ENCODE measurements around the gene ARL17B.
"Not testable (repeated sequence)": the region's sequence is repeated elsewhere in the genome, so short reads cannot be mapped to it uniquely, and the experiment has no call there.

Gene ARL17B

DNA sequence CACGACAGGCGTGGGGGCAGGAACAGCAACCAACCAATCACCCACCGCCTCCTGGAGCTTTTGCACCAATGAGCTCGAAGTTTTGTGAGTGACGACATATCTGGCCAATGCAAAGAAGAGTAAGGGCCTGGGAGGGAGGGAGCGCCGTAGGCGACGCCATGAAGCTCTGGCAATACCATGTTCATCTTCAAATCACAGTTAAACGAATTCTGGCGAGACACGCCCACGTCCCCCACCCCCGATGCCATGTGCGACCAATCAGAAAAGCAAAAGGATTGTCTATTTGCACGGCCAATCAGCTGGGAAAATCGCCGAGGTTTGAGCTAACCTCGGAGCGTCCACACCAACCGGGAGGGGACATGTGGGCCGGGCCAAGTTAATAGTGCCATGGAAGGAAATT, at the start of gene ARL17B:
Gene ARL17B (minus strand): TSS at position 12 of the 400 bp plus-strand sequence. CDS start 3,369 bp downstream, outside the sequence.
- DNase-seq = not testable (repeated sequence)

- not testable (repeated sequence) for DNase-seq
These were observed 48.3 kb upstream of the ARL17B start for GRCh38 chr17:46409864-46410263.

- DNase-seq = not testable (repeated sequence)
These were observed 45.6 kb upstream of the ARL17B start for GRCh38 chr17:46407155-46407554.

DNA sequence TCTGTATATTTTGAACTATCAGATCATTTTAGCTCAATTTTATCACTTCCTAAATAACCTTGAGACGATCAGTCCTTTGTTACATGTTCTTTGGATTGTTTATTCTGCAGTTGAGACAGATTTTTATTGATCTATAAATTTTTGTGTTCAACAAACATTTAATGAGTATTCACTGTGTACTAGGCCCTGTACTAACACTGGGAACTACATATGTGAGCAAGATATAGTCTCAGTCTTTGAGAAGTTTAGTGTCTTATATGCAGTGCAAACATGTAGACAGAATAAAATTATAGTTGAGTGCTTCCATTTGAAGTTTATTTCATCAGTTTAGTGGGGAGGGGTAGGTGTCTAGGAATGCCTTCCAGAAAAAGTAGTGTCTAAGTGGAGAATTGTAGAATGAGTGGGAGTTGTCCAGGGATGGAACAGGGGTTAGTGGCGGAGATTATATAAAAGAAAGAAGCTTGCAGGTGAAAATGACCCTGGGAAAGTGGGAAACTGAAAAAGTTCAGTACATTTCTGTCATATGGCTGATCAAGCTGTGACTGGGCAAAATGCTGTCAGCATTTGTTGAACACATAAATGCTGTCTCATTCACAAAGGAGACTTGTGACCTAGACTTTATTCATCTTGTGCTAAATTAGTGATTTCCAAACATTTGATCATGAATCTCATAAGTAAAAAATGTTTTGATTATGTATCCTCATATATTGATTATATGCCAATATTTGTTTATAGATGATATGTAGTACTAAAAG, 39.6 kb upstream of the ARL17B start:
- not testable (repeated sequence) for DNase-seq

DNA sequence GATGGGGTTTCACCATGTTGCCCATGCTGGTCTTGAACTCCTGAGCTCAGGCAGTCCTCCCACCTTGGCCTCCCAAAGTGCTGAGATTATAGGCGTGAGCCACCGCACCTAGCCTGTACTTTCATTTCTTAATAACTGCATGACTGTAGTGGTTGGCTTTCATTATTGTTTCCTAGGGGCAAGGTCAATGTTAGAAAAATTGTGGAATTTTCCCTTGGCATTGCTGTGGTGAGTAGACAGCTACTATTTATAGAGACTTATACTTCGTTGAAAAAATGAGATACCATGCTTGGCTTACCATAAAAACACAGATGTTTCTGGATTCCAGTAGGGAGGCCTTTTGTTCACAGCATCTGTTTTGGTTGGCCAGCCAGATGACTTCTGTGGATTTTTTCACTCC, 39.0 kb upstream of the ARL17B start:
- not testable (repeated sequence) for DNase-seq

DNA sequence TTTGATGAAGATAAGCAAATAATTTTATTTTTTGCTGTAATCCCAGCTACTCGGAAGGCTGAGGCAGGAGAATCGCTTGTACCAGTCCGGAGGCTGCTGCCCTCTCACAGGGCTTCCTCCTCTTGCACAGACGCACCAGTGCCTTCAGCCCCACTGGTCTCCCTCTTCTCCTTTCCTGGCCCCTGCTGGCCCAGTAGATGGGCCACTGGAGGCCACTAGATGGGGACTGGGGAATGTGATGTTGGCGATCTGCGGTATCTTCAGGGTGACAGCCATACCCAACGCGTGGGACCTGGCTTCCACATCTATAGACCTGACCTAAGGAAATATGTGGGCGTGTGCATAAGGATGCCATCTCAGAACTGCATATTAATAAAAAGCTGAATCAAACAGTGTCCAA, 38.4 kb upstream of the ARL17B start:
- DNase-seq = not testable (repeated sequence)

DNA sequence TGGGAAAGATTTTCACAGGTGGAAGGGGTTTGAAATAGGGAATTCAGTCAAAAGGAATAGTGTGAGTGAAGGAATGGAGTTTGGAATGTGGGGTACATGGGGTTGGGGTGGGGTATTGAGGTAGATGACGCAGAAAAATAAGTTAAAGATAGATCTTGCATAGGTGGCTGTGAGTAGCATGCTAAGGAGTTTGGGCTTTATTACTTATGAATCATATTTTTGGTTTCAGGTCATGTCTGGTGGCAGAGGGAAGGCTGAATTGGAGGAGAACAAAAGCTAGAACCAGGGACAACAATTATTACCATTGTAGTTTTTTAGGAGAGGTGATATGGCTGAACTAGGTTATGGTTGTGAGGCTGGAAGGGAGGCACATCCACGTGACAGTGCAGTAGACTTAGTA, 34.7 kb upstream of the ARL17B start:
- DNase-seq = not testable (repeated sequence)

DNA sequence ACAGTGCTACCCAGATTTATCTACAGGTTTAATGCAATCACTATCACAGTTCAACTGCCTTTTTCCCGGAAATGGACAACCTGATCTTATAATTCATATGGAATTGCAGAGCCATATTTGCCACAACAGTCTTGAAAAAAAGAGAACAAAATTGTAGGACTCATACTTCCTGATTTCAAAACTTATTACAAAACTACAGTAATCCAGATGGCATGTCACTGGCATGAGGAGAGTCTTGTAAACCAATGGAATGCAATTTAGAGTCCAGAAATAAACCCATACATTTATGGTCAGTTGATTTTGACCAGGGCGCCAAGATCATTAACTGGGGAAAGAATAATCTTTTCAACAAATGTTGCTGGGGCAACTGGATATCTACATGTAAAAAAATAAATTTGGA, 32.1 kb upstream of the ARL17B start:
- not testable (repeated sequence) for DNase-seq

DNA sequence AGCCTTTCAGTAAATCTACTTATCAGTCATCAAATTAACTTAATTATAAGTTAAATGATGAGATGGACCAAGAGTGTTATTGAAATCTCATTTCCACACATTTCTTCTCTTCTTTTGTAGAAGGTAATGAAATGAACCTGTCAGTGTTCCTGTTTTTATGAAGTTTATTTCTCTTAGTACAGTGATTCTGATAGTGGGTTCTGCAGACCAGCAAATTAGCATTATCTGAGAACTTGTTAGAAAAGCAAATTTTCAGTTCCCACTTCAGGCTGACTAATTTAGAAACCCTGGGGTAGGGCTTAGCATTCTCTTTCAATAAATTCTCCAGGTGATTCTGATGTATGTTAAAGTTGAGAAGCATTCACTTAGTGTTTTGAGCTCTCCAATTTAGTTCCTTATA, 23.9 kb upstream of the ARL17B start:
- DNase-seq = not testable (repeated sequence)

GRCh38 chr17:46383118-46383517, 21.6 kb upstream of the ARL17B start:
- not testable (repeated sequence) for DNase-seq

- DNase-seq = not testable (repeated sequence)
These were observed 11.9 kb upstream of the ARL17B start for GRCh38 chr17:46373418-46373817.

GRCh38 chr17:46372236-46373229, 11.0 kb upstream of the ARL17B start:
- DNase-seq = not testable (repeated sequence)

DNA sequence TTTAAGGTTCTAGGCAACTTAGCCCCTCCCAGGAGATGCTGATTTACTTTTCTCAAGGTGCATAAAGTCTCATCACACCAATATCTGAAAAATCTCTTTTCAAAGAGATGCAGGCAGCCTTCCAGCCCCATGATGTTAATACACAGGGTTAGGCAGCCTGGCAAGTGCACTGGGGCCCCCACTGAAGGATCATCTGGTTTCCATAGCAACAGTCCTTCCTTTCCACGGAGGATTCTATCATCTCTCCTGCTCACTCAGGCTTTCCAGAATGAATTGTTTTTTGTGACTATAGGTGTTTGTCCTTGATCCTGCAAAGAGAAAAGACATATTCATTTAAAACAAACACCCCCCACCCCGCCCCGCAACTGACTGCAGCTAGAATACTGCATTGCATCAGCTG, 6.0 kb upstream of the ARL17B start:
- not testable (repeated sequence) for DNase-seq

DNA sequence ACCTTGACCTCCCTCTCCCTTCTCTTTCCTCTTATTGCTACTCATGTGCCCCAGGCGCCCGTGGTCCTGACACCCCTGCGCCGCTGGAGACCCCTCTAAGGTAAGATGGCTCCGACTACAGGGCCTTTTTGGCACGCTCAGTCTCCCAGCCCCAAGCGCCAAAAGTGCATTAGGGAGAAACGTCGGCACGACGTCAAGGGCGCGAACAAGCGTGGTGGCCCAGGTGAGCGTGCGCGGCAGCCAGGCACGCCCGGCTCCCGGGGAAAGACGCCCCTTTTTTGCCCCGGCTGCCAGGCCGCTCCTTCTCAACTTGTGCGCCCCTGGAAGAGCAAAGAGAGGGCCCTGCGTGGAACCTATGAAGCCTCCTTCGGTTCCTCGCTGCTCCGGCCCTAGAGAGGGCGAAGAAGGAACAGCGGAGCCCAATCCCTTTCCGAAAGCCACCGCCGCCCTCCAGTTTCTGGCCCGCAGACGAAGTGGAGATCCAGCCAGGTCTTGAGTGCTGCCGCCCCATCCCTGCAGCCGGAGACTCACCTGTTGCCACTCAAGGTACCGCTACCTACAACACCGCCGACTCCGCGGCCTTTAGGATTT, 326 bp downstream of the ARL17B start:
- DNase-seq = not testable (repeated sequence)

- not testable (repeated sequence) for DNase-seq
These were observed 7.7 kb downstream of the ARL17B start for GRCh38 chr17:46353856-46354255.

DNA sequence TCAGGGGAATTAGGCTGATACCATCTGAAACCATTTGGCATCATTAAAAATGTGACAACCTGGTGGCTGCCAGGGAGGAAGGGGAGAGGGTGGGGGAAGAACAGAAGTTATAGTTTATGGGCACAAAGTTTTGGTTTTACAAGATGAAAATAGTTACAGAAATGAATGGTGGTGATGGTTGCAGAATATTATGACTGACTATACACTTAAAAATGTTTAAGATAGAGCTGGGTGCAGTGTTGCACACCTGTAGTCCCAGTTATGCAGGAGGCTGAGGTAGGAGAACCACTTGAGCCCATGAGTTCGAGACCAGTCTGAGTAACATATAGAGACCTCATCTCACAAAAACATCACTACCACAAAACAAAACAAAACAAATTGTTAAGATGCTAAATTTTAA, 12.5 kb downstream of the ARL17B start:
- not testable (repeated sequence) for DNase-seq

DNA sequence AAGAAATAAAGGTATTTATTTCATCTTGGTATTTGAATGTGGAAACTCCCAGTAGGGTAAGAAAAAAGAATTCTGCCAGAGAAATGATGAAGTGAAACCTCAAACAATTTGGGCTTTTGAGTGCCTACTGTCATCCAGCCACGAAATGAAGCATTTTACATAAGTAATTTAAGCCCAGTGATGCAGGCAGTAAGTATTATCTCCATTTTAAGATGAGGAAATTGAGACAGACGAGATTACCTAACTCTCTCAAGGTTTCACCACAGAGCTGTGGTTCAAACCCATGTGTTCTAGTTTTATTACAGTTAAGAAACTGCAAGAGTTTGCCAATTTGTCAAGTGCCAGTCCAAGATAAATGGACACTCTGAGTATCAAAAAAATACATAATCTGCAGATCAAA, 13.2 kb downstream of the ARL17B start:
- DNase-seq = not testable (repeated sequence)

GRCh38 chr17:46342131-46342530, 19.4 kb downstream of the ARL17B start:
- not testable (repeated sequence) for DNase-seq

- not testable (repeated sequence) for DNase-seq
These were observed 20.3 kb downstream of the ARL17B start for GRCh38 chr17:46341220-46341619.

DNA sequence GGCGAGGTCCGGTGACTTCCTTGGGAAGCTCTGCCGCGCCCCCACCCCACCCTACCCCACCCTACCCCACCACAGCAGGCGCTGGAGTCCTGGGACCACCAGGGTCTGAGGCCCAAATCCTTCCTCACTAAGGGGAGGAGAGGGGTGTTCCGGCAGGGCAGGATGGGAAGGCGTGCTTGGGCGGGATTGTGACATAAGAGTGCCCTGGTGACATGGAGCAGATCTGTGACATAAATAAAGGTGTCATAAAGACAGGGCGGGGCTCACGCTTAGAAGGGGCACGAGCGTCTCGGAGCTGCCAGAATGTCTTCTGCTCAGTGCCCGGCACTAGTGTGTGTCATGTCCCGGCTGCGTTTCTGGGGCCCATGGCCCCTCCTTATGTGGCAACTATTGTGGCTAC, 66.7 kb downstream of the ARL17B start, which contains the start of gene LRRC37A:
Gene LRRC37A (plus strand): TSS at position 301 of the 400 bp plus-strand sequence. CDS start 3 bp downstream, at position 304.
- not testable (repeated sequence) for DNase-seq

DNA sequence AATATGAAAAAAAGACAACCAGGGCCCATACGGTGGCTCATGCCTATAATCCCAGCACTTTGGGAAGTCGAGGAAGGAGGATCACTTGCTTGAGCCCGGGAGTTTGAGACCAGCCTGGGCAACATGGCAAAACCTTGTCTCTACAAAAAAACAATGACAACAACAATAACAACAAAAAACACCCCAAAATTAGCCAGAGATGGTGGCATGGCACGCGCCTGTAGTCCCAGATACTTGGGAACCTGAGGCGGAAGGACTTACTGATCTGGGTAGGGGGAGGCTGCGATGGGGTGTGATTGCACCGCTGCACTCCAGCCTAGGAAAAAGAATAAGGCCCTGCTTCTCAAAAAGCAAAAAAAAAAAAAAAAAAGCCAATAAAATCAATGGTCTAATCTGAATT, 69.9 kb downstream of the ARL17B start:
- DNase-seq = not testable (repeated sequence)

- not testable (repeated sequence) for DNase-seq
These were observed 70.5 kb downstream of the ARL17B start for GRCh38 chr17:46290906-46291546.
